Tibial nerve (tissue), 4 donors: ENCODE results near the gene UBTD1. TPM values are rescaled to one million over a fixed set of nuclear protein-coding genes. Genes with fewer than 3 reads are reported as not detected.

ENCODE experiments used
- DNase-seq, 2 donors: peaks; one replicate each; pipeline ENCODE4 v3.0.0-alpha.2; 2019; ENCODE audit warnings: low spot score in 2 of 2
- H3K27ac ChIP-seq, 4 donors: fragments of 200-600 bp; sonication (generic) in 3 of 4; one replicate each; pipeline ENCODE4 v1.5.1; 2017 to 2019; ENCODE audit warnings: mild to moderate bottlenecking in 1 of 4
- H3K27me3 ChIP-seq, 2 donors: fragments of 200-600 bp; sonication (generic) in 1 of 2; one replicate each; pipeline versions ENCODE4 v1.5.1 to v1.6.0; 2017 to 2019
- H3K36me3 ChIP-seq, 3 donors: fragments of 200-600 bp; sonication (generic); one replicate each; pipeline ENCODE4 v1.5.1; 2018 to 2019
- H3K4me1 ChIP-seq, 4 donors: fragments of 200-600 bp; sonication (generic) in 3 of 4; one replicate each; pipeline ENCODE4 v1.5.1; 2017 to 2019
- H3K4me3 ChIP-seq, 4 donors: fragments of 200-600 bp; sonication (generic) in 3 of 4; one replicate each; pipeline ENCODE4 v1.5.1; 2017 to 2019; ENCODE audit warnings: mild to moderate bottlenecking in 1 of 4, moderate library complexity in 1 of 4
- H3K9me3 ChIP-seq, 4 donors: fragments of 200-600 bp; sonication (generic) in 3 of 4; one replicate each; pipeline ENCODE4 v1.5.1; 2017 to 2019
- EP300 ChIP-seq, 2 donors: sonication (generic); formaldehyde crosslinking; IDR thresholded peaks; one replicate each; pipeline ENCODE4 v1.6.1; 2017; ENCODE audit warnings: antibody characterized with exemption in 2 of 2, mild to moderate bottlenecking in 1 of 2
- POLR2A ChIP-seq, 2 donors: fragments of 450-650 bp; IDR thresholded peaks; one replicate each; pipeline ENCODE4 v1.6.1; 2017; ENCODE audit warnings: antibody characterized with exemption in 2 of 2, mild to moderate bottlenecking in 2 of 2, moderate library complexity in 2 of 2
- WGBS, 2 donors: methylation state at CpG; one replicate each; pipeline ENCODE4 v1.1.5; 2018; 5-methylcytosine and 5-hydroxymethylcytosine counted together
- total RNA-seq, 4 donors: library from RNA; depleted of rRNA; stranded (reverse); fragments of >200 nt; gene quantifications; one replicate each; pipeline ENCODE4 v1.1.0, GENCODE V29; 2016
- TF ChIP-seq, protein P1 (sequence below), 5 experiments: fragments of 200-600 bp in 3 of 5; fragments of 450-650 bp in 2 of 5; sonication (generic) in 3 of 5; IDR thresholded peaks; one replicate each; pipeline ENCODE4 v1.5.1; 2016 to 2019; ENCODE audit warnings: antibody characterized with exemption in 5 of 5, mild to moderate bottlenecking in 3 of 5, moderate library complexity in 2 of 5

The UBTD1 gene
- total RNA-seq, 4 donors from 2014 or later, result 9.4 to 17.1 (median 16.5) TPM

DNA sequence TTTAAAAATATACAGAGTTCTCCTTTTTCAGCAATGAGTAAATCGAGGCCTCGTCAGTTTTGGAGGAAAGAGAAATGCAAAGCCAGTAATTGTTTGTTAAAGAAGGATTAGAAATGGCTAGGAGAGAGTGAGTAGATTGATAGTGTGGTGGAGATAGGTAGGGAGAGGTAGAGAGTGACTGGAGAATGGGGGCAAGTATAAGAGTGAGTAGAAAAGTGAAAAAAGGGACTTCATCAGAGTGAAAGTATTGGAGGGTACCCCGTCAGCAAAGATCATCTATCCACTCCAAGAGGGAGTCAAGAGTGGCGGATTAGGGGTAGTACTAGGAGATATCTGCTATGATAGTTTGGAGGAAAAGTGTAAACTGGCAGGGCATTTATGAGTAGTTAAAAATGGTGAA is 64.6 kb downstream of the UBTD1 start:
- Histone ChIP-seq H3K4me1 (no peaks in the 10 kb centered on the region), H3K27ac (no peak overlapping the region), H3K4me3 (no peak overlapping the region), H3K27me3 (no peaks in the 10 kb centered on the region), H3K9me3 (no peaks in the 10 kb centered on the region), H3K36me3 (peaks cover 0 to 7% (median 0%) of the 10 kb centered on the region in 3 donors)
- no peak for TF ChIP-seq POLR2A (IDR thresholded peaks at IDR 0.05)
- TF ChIP-seq, protein P1, sequence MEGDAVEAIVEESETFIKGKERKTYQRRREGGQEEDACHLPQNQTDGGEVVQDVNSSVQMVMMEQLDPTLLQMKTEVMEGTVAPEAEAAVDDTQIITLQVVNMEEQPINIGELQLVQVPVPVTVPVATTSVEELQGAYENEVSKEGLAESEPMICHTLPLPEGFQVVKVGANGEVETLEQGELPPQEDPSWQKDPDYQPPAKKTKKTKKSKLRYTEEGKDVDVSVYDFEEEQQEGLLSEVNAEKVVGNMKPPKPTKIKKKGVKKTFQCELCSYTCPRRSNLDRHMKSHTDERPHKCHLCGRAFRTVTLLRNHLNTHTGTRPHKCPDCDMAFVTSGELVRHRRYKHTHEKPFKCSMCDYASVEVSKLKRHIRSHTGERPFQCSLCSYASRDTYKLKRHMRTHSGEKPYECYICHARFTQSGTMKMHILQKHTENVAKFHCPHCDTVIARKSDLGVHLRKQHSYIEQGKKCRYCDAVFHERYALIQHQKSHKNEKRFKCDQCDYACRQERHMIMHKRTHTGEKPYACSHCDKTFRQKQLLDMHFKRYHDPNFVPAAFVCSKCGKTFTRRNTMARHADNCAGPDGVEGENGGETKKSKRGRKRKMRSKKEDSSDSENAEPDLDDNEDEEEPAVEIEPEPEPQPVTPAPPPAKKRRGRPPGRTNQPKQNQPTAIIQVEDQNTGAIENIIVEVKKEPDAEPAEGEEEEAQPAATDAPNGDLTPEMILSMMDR (IDR thresholded peaks at IDR 0.05), result no peak
- no peak for TF ChIP-seq EP300 (IDR thresholded peaks at IDR 0.05)
- 94 to 96% methylated on average over 4 of the region's 4 CpGs for WGBS, 2 donors
- DNase-seq, result no peak

DNA sequence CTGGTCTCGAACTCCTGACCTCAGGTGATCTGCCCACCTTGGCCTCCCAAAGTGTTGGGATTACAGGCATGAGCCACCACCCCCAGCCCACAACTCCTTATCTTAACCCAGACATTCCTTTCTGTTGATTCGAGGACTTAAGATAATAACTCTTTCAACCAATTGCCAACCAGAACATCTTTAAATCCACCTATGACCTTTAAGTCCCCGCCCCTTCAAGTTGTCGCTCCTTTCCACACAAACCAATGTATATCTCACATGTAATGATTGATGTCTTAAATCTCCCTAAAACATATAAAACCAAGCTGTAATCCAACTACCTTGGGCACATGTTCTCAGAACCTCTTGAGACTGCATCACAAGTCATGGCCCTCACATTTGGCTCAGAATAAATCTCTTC is 66.1 kb downstream of the UBTD1 start:
- DNase-seq, result no peak
- Histone ChIP-seq H3K27ac (no peak overlapping the region), H3K4me3 (no peak overlapping the region), H3K9me3 (no peaks in the 10 kb centered on the region), H3K27me3 (no peaks in the 10 kb centered on the region), H3K4me1 (no peaks in the 10 kb centered on the region), H3K36me3 (peaks cover 0 to 21% (median 0%) of the 10 kb centered on the region in 3 donors)
- WGBS, 2 donors, result 85 to 94% methylated on average over 4 of the region's 4 CpGs
- TF ChIP-seq EP300 (IDR thresholded peaks at IDR 0.05) (no peak), POLR2A (IDR thresholded peaks at IDR 0.05) (no peak)
- TF ChIP-seq, protein P1 (IDR thresholded peaks at IDR 0.05), result no peak

DNA sequence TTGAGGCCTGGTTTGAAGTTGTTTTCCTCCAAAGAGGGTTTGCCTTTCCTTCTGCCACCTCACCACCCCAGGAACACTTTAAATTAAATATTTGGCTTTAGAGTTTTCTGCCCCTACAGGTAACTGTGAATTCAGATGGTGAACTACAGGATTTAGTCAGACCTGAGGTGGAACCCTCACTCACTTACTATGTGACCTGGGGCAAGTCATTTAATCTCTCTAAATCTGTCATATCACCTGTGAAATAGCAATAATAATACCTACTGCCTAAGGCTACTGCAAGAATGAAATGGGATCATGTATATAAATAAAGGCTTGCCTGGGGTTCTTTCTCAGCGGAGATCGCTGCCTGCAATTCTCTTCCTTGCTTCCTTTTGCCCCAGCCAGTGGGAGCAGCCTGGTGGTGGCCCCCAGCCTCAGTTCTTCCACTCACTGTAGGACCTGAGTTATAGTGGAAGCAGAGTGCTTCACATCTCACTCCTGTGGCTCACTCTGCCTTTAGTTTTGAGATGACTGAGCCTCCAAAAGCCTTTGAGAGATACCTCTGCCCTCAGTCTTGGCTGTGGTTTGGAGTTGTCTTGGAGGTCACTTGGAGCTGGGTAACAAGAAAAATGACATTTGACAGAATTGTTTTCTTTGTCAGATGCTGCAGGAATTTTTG is 67.7 kb downstream of the UBTD1 start:
- Histone ChIP-seq H3K4me1 (no peaks in the 10 kb centered on the region), H3K36me3 (peaks cover 0 to 38% (median 0%) of the 10 kb centered on the region in 3 donors), H3K27ac (no peak overlapping the region), H3K27me3 (no peaks in the 10 kb centered on the region), H3K4me3 (no peak overlapping the region), H3K9me3 (no peaks in the 10 kb centered on the region)
- no peak for DNase-seq
- TF ChIP-seq POLR2A (IDR thresholded peaks at IDR 0.05) (no peak), EP300 (IDR thresholded peaks at IDR 0.05) (no peak)
- TF ChIP-seq, protein P1 (IDR thresholded peaks at IDR 0.05), result no peak
- 96 to 100% methylated on average over 2 of the region's 2 CpGs for WGBS, 2 donors

DNA sequence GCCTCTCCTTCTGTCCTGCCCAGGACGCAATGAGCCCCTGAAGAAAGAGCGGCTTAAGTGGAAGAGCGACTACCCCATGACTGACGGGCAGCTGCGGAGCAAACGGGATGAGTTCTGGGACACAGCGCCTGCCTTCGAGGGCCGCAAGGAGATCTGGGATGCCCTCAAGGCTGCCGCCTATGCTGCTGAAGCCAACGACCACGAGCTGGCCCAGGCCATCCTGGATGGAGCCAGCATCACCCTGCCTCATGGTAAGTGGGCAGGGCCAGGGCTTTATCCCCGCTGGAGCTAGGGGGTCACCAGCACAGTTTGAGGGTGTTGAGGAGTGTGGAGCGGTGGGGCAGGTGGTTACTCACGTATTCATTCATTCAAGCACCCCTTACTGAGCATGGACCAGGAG is 69.2 kb downstream of the UBTD1 start:
- WGBS, 2 donors, result 91 to 92% methylated on average over 15 of the region's 15 CpGs
- TF ChIP-seq POLR2A (IDR thresholded peaks at IDR 0.05) (no peak), EP300 (IDR thresholded peaks at IDR 0.05) (no peak)
- TF ChIP-seq, protein P1 (IDR thresholded peaks at IDR 0.05), result no peak
- DNase-seq, result no peak
- H3K4me3 ChIP-seq, result no peak overlapping the region
- peaks cover 0 to 10% (median 4%) of the 10 kb centered on the region in 4 donors for H3K4me1 ChIP-seq
- H3K27me3 ChIP-seq, result no peaks in the 10 kb centered on the region
- no peak overlapping the region for H3K27ac ChIP-seq
- peaks cover 0 to 41% (median 0%) of the 10 kb centered on the region in 3 donors for H3K36me3 ChIP-seq
- no peaks in the 10 kb centered on the region for H3K9me3 ChIP-seq

DNA sequence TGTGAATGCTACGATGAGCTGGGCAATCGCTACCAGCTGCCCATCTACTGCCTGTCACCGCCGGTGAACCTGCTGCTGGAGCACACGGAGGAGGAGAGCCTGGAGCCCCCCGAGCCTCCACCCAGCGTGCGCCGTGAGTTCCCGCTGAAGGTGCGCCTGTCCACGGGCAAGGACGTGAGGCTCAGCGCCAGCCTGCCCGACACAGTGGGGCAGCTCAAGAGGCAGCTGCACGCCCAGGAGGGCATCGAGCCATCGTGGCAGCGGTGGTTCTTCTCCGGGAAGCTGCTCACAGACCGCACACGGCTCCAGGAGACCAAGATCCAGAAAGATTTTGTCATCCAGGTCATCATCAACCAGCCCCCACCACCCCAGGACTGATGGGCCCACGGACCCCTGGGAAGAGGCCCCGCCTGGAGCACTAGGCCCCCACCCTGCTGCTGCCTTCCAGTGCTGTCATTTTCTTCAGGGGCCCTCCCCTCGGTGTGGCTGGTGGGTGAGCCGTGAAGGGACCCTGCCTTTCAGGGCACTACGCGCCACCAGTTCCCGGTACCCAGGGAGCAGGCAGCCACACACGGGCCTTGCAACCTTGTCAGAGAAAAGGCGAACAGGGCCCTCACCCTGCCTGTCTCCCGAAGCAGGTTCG is 71.5 kb downstream of the UBTD1 start:
- Histone ChIP-seq H3K27me3 (no peaks in the 10 kb centered on the region), H3K36me3 (peaks cover 0 to 41% (median 0%) of the 10 kb centered on the region in 3 donors), H3K4me1 (peaks cover 0 to 13% (median 4%) of the 10 kb centered on the region in 4 donors), H3K9me3 (no peaks in the 10 kb centered on the region), H3K27ac (no peak overlapping the region), H3K4me3 (no peak overlapping the region)
- 90% methylated on average over 25 to 27 of the region's 33 CpGs for WGBS, 2 donors
- TF ChIP-seq, protein P1 (IDR thresholded peaks at IDR 0.05), result no peak
- TF ChIP-seq EP300 (IDR thresholded peaks at IDR 0.05), result no peak
- TF ChIP-seq POLR2A (IDR thresholded peaks at IDR 0.05), result no peak
- DNase-seq, result no peak
